C4-2B (cell line): ENCODE results near the gene RFX8.

Experiments
- H3K27ac ChIP-seq: fragments of 450-650 bp; 2 replicates; pipeline ENCODE4 v1.5.1; 2017
- CTCF ChIP-seq: fragments of 450-650 bp; conservative IDR thresholded peaks from 2 replicates; pipeline ENCODE4 v1.5.1; 2017; ENCODE audit warnings: mild to moderate bottlenecking
- ZFX ChIP-seq: fragments of 450-650 bp; IDR thresholded peaks from 2 replicates; pipeline ENCODE4 v1.6.1; 2017

Gene RFX8

GRCh38 chr2:101388232-101388631 is 86.7 kb downstream of the RFX8 start:
- TF ChIP-seq CTCF (no peak), ZFX (no peak)
- H3K27ac ChIP-seq, result no peak overlapping the region

- no peak within 1 kb of the TSS for H3K27ac ChIP-seq
- TF ChIP-seq CTCF (peak; percentile 60), ZFX (no peak)
These were observed 87.6 kb downstream of the RFX8 start, which contains the start of gene CREG2 for GRCh38 chr2:101387151-101387834. Gene CREG2 (minus strand): TSS chr2:101387503. CDS start chr2:101387457, 46 bp downstream.

- H3K27ac ChIP-seq, result no peak overlapping the region
- TF ChIP-seq ZFX, result no peak
- no peak for TF ChIP-seq CTCF
These were observed 88.2 kb downstream of the RFX8 start for GRCh38 chr2:101386599-101387150.

- no peak for TF ChIP-seq ZFX
- no peak for TF ChIP-seq CTCF
- no peak overlapping the region for H3K27ac ChIP-seq
These were observed 91.8 kb downstream of the RFX8 start for GRCh38 chr2:101383016-101383541.

GRCh38 chr2:101382442-101382841 is 92.5 kb downstream of the RFX8 start:
- no peak overlapping the region for H3K27ac ChIP-seq
- TF ChIP-seq ZFX, result no peak
- no peak for TF ChIP-seq CTCF

GRCh38 chr2:101380376-101380775 is 94.5 kb downstream of the RFX8 start:
- TF ChIP-seq ZFX, result no peak
- no peak for TF ChIP-seq CTCF

GRCh38 chr2:101379091-101379490 is 95.8 kb downstream of the RFX8 start:
- no peak overlapping the region for H3K27ac ChIP-seq
- TF ChIP-seq ZFX, result no peak
- no peak for TF ChIP-seq CTCF

More at GRCh38 chr2:101380376-101380775, 94.5 kb downstream of the RFX8 start:
- H3K27ac ChIP-seq, result no peak overlapping the region
